C4-2B (cell line): Measurements from ENCODE around the gene ATP5F1D.

Source experiments
- H3K27ac ChIP-seq: fragments of 450-650 bp; 2 replicates; pipeline ENCODE4 v1.5.1; 2017
- ZFX ChIP-seq: fragments of 450-650 bp; IDR thresholded peaks from 2 replicates; pipeline ENCODE4 v1.6.1; 2017
- TF ChIP-seq, protein P1 (sequence below): fragments of 450-650 bp; conservative IDR thresholded peaks from 2 replicates; pipeline ENCODE4 v1.5.1; 2017; ENCODE audit warnings: mild to moderate bottlenecking

Gene ATP5F1D

DNA sequence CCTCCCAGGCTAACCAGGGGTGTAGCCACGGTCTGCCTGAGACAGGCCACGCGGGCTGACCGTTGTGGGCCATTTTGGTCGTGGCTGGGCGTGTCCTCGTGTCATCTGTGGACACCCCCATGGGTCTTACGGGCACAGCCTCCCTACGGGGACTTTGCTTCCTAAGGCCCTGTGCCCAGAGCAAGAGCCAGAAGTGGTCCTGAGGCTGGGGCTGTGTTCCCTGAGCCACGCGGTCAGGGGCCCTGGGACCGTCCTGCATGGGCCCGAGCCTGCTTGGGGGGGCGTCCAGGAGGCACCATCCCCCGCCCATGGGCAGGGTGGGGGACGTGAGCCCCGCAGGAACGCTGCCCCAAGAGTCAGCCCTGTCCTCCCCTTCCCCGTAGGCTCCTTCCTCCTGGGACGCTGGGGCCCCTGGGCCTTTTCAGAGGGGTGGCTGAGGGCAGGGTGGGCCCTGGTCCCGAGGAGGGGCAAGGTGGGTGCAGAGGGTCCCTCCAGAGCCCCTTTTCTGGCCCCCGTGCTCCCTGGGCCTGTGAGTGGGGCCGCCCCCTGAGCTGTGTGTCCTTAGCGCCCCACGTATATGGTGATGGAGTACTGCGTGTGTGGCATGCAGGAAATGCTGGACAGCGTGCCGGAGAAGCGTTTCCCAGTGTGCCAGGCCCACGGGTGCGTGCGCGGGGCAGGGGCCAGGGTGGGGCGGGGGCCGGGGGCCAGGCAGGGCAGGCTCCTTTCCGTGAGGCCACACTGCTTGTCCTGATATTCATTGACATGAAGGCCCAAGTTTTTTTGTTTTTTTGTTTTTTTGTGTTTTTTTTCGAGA lies 22.6 kb upstream of the ATP5F1D start:
- TF ChIP-seq ZFX, result no peak
- TF ChIP-seq, protein P1, sequence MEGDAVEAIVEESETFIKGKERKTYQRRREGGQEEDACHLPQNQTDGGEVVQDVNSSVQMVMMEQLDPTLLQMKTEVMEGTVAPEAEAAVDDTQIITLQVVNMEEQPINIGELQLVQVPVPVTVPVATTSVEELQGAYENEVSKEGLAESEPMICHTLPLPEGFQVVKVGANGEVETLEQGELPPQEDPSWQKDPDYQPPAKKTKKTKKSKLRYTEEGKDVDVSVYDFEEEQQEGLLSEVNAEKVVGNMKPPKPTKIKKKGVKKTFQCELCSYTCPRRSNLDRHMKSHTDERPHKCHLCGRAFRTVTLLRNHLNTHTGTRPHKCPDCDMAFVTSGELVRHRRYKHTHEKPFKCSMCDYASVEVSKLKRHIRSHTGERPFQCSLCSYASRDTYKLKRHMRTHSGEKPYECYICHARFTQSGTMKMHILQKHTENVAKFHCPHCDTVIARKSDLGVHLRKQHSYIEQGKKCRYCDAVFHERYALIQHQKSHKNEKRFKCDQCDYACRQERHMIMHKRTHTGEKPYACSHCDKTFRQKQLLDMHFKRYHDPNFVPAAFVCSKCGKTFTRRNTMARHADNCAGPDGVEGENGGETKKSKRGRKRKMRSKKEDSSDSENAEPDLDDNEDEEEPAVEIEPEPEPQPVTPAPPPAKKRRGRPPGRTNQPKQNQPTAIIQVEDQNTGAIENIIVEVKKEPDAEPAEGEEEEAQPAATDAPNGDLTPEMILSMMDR, result no peak
- no peak overlapping the region for H3K27ac ChIP-seq

DNA sequence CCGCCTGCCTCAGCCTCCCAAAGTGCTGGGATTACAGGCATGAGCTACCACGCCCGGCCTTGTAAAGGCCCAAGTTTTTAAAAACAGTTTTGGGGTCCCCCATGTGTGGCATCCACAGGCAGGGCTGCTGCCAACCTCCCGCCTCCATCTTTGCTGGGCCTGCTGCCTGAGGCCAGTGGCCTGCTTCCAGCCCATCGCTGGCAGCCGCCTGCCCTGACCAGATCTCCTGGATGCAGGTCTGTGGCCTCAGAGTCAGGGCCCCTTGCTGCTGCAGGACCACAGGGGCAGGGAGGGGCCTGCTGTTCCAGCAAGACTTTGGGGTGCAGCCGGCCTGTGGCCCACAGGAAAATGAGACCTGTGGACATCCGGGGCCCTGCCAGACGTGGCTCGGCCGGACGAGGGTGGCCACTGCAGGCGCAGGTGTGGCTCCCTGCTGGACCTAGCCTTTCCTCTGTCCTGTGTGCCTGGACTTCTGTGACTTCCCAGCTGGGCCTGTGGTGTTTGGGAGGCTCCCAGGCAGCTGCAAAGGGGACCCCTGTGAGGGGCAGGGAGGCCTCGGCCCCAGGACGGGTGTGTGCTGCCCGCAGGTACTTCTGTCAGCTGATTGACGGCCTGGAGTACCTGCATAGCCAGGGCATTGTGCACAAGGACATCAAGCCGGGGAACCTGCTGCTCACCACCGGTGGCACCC lies 21.6 kb upstream of the ATP5F1D start:
- no peak for TF ChIP-seq ZFX
- TF ChIP-seq, protein P1, result no peak

DNA sequence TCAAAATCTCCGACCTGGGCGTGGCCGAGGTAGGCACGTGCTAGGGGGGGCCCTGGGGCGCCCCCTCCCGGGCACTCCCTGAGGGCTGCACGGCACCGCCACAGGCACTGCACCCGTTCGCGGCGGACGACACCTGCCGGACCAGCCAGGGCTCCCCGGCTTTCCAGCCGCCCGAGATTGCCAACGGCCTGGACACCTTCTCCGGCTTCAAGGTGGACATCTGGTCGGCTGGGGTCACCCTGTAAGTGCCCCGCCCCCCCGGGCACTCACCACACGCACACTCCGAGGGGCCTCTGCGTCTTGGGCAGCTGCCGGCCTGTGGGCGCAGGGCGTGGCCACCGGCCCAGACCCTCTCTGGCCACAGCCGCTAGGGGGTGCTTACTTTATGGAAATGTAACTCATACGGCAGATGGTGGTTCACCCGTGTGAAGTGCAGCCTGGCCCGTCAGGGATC lies 21.0 kb upstream of the ATP5F1D start:
- TF ChIP-seq ZFX, result no peak
- TF ChIP-seq, protein P1, result no peak
- no peak overlapping the region for H3K27ac ChIP-seq

More for the DNA sequence above, 21.6 kb upstream of the ATP5F1D start:
- H3K27ac ChIP-seq, result no peak overlapping the region

DNA sequence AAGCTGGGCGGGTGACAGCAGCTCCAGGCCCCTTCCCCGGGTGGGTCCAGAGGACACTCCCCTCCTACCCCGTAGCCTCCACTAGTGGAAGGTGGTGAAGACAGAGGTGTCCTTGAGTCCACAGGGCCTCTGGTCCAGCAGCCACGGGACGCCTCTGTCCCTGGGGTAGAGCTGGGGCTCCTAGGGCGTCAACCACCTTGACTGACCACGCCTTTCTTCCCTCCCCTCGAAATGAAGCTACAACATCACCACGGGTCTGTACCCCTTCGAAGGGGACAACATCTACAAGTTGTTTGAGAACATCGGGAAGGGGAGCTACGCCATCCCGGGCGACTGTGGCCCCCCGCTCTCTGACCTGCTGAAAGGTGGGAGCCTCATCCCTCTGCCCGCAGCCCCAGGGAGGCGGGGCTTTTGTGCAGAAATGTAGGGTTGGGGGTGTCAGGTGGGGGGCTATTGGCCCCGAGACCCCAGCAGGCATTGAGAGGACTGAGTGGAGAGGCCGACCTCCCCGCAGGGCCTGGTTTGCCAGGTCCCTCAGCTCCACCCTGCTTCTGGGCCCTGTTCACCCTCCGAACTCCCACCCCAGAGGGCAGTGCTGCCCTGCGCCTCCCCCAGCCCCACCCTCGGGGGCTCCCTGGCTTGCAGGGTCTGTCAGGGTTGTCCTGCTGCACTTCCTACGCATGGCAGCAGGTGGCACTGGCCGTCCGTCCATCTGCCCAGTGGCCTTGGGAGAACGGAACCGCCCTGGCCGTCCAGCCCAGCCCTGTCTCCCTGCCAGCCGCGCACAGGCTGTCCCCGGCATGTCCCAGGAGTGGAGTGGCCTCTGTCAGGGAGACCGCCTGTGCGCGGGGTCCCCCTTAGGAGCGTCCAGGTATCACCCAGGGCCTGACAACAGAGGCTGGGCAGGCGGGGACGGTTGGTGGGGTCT lies 20.3 kb upstream of the ATP5F1D start:
- no peak overlapping the region for H3K27ac ChIP-seq
- TF ChIP-seq ZFX, result no peak
- TF ChIP-seq, protein P1, result peak; percentile 74

DNA sequence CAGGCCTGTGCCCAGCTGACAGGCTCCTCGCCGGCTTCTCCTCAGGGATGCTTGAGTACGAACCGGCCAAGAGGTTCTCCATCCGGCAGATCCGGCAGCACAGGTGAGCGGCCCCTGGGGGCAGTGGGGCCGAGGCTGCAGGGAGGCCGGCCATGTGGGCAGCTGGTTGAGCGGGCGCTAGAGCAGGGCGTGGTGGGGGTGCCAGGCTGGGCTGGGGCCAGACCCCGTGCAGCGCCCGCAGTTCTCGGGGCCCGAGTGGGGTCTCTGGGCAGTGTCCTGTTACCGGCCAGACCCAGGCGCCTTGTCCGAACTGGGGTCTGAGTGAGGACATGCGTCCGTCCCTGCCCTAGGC lies 19.7 kb upstream of the ATP5F1D start:
- no peak for TF ChIP-seq ZFX
- TF ChIP-seq, protein P1, result no peak
- H3K27ac ChIP-seq, result no peak overlapping the region

DNA sequence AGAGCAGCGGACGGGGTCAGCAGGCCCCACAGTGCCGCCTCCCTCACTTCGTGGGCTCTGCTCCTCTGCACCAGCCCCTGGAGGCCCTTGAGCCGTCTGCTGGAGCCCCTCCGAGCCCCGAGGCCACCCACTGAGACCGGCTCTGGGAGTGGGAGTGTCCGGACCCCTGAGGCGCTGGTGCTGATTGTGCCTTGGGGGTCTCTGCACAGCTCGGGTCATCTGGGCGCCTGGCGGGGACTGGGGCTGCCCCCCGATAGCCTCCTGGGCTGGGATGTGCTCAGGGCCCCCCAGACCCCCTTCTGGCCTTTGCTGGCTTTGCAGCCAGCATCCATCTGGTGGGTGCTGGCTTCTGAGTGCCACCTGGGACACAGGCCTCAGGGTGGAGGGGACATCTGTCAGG lies 19.2 kb upstream of the ATP5F1D start:
- H3K27ac ChIP-seq, result no peak overlapping the region

More for the DNA sequence above, 19.2 kb upstream of the ATP5F1D start:
- no peak for TF ChIP-seq ZFX
- TF ChIP-seq, protein P1, result no peak
